ENCODE measurements around the gene CCL15.

- TF ChIP-seq POLR2AphosphoS5 (IDR thresholded peaks at IDR 0.05; ENCODE audit: borderline replicate concordance, low read depth, low read length) (no peak), EZH2 (IDR thresholded peaks at IDR 0.05) (no peak), FOXP2 (optimal IDR thresholded peaks at IDR 0.05; ENCODE audit: control extremely low read depth, extremely low read length, insufficient read depth) (no peak)
Observed at GRCh38 chr17:36016555-36016954, 15.2 kb upstream of the CCL15 start.
